ENCODE data around the gene NDST1.
A peak's percentile ranks its signal among the peaks of the same experiment; 100 is the strongest.
"Not testable (repeated sequence)": the region's sequence is repeated elsewhere in the genome, so short reads cannot be mapped to it uniquely, and the experiment has no call there.

NDST1 gene

GRCh38 chr5:150507474-150508276 is at the start of gene NDST1:
NDST1 (plus strand) TSS chr5:150508131; CDS start chr5:150521255, 13,124 bp downstream.
- DNase-seq (ENCODE audit: low read depth), result no peak

GRCh38 chr5:150458802-150459557 is 49.0 kb upstream of the NDST1 start:
- DNase-seq (ENCODE audit: low read depth), result no peak

- no peak for DNase-seq (ENCODE audit: low read depth)
Observed at GRCh38 chr5:150460781-150461180, 47.1 kb upstream of the NDST1 start.

DNA sequence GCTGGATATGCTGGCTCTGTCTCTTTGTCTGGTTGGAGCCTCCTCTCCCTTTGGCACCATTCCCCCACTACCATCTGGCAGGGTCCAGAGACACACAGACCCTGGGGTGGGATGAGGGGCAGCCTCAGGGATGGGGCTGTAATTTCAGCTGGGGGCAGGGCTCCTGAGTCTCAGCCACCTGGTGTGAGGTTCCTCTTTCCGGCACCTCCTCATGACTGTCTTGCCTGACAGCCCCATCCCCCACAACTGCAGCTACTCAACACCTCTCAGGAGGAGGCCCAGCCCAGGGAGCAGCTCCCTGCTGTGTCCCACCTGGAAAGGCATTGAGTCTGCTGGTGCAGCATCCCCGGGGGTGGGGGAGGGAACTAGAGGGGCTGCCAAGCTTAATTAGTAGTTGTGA is 46.7 kb upstream of the NDST1 start:
- no peak for DNase-seq (ENCODE audit: low read depth)

DNA sequence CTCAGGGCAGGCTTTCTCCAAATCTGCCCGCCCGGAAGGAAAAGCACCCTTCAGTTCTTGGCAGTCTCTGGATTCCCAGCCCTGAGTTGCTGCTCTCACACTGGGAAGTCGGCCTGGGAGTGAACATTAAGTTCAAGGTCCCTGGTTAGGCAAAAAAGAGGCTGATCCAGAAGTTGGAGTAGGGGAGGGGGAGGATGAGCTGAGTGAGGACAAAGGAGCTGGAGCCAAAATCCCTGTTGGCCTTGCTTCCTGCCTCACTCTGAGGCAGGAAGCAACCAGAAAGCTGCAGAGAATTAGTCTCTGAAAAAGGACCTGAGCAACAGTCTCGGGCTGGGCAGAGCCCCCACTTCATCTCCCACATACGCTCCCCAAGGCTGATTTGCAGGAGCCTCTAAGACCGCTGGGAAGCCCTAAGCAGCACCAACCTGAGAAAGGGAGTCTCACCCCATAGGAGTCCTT is 43.3 kb upstream of the NDST1 start:
- no peak for DNase-seq (ENCODE audit: low read depth)

DNA sequence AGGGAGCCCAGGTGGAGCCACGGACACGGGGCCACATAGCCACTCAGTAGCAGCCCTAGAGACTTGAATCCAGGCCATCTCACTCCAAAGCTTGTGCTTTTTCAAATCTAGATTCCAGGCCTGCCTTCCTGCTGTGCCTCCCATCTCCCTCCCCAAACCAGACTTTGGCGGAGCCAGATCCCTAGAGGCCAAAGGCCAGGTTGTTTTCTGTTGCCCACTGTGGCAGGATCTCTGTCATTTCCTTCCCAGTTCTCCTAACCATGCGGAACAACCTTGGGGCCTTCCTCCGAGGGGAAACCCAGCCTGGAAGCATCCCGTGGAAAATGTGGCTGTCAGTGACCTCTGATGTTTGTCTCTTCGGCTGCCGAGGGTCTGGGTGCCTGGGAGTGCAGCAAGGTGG is 42.0 kb upstream of the NDST1 start:
- no peak for DNase-seq (ENCODE audit: low read depth)

GRCh38 chr5:150468206-150468605 is 39.7 kb upstream of the NDST1 start:
- DNase-seq (ENCODE audit: low read depth), result no peak

DNA sequence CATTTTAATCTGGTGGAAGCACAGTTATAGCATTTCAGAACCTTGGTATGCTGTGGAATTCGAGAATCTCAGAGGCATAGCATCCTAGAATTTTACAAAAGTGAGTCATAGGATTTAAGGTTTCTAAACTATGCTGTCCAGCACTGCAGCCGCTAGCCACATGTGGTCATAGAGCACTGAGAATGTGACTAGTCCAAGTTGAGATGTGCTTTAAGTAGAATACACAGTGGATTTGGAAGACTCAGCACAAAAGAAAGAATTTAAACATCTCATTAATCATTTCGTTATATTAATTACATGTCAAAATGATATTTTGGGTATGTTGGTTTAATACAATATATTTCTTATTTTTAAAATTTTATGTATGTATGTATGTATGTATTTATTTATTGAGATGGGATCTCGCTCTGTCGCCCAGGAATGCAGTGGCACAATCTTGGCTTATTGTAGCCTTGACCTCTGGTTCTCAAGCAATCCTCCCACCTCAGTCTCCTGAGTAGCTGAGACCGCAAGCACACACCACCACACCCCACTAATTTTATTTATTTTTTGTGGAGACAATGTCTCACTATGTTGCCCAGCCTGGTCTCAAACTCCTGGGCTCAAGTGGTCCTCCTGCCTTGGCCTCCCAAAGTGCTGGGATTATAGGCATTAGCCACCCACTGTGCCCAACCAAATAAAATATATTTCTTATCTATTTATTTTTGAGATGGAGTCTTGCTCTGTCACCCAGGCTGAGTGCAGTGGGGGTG is 38.0 kb upstream of the NDST1 start:
- peak; percentile 77 for DNase-seq (ENCODE audit: low read depth)

- DNase-seq (ENCODE audit: low read depth), result peak; percentile 75
Observed at GRCh38 chr5:150473673-150474358, 34.1 kb upstream of the NDST1 start.

GRCh38 chr5:150476568-150476967 is 31.4 kb upstream of the NDST1 start:
- not testable (repeated sequence) for DNase-seq (ENCODE audit: low read depth)

- DNase-seq (ENCODE audit: low read depth), result no peak
Observed at GRCh38 chr5:150479416-150479815, 28.5 kb upstream of the NDST1 start.

DNA sequence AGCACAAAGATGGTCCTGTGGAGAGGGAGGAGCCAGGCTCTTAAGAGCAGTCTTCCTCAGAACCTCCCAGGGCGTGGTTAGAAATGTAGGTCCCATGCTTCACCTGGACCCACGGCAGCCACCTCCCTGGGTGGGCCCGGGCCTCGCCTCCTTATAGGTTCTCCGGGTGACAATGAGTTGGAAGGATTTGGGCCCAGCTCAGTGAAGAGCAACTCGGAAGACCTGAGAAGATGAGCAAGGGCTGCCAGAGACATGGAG is 26.3 kb upstream of the NDST1 start:
- no peak for DNase-seq (ENCODE audit: low read depth)

DNA sequence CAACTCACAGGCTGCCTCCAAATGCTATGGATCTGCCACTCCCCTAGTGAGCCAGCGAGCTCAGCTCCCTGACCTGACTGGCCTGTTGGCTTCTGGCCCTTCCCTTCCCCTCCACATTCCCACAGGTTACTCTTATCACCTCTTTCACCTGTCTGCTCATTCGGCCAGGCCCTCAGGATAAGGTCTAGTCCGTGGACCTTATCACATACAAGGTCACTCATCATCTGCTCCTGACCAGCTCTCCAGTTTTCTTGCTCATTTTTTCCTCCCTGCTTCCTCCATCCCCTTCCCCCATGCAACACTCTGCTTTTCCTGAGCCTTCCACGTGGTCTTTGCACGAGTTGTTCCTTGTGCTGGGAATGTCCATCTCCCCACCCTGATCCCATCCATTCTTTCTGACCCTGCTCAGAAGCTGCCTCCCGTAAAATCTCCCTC is 25.9 kb upstream of the NDST1 start:
- no peak for DNase-seq (ENCODE audit: low read depth)

GRCh38 chr5:150484964-150485692 is 22.8 kb upstream of the NDST1 start:
- no peak for DNase-seq (ENCODE audit: low read depth)

GRCh38 chr5:150485693-150486401 is 22.1 kb upstream of the NDST1 start:
- no peak for DNase-seq (ENCODE audit: low read depth)

DNA sequence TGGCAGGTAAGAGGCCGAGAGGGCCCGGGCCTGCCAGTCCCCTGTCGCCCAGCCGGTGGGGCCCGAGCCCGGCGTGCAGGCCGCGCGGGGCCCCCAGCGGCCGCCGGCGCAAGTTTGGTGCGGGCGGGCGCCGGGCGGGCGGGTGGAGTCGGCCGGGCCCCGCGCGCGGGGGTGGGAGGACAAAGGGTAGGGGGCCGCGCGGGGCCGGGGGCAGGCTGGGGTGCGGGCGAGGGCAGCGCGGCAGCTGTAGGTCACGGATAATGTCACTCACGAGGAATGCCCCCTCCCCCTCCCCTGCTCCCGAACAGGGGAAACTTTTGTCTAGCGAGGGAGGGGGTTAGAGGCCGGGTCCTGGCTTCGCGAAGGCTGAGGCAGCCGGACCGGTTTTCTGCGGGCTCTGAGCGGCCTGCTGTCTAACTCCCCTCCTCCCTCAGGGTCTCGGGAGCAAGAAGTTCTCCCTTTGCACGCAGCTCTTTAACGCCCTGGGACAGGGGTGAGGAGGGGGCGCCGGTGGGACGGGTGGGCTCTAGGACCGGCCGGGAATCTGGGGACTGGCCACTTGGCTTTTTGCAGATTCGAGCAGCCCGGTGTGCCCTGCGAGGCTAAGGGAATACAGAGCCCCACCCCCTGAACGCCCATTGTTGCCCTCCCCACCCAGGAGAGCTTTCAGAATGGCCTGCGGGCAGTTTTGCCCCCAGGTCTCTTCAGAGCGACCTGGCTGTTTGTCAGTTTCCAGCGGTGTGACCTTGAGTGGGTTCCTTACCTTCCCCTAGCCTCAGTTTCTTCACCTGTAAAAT is 21.3 kb upstream of the NDST1 start:
- no peak for DNase-seq (ENCODE audit: low read depth)

DNA sequence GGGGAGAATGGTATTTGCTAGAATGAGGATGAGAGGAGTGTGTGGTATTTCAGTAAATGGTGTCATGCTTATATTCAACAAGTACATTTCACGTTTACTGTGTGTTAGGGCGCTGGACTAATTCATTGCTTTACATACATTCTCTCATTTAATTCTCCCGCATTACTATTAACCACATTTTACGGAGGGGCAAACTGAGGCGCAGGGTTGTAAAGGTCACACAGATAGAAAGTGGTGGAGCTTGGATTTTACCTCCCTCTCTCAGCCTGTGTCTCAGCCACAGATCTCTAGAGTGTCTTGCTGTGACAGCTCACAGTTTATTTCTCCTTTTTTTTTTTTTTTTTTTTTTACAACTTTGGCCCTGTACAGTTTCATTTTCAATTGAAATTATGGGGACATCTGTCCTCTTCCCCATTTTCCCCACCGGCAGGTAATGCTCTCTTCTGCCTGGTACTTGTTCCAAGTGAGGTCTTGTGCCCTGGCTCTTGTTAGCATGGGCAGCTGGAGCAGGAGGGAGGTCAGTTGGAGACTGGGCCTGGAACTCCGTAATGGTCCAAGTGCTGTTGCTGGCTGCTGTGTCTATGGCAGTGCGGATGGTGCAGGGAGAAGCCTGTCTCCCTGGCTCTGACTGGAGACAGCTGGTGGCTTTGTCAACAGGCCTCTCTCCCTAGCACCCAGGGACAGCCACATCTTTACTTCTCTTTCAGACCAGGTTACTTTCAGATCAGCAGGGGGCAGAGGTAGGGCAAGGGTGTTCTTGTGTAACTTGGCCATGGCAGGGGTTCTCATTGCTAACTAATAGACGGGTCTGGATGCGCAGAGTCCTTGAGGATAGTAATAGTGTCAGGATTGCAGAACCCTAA is 20.5 kb upstream of the NDST1 start:
- DNase-seq (ENCODE audit: low read depth), result no peak

GRCh38 chr5:150488519-150489359 is 19.2 kb upstream of the NDST1 start:
- no peak for DNase-seq (ENCODE audit: low read depth)
